HUDEP-2 (cell line): ENCODE measurements around the gene DDHD1.
"Not testable (repeated sequence)": the region's sequence is repeated elsewhere in the genome, so short reads cannot be mapped to it uniquely, and the experiment has no call there.

ENCODE experiments used
- DNase-seq, 76 experiments: peaks; one replicate each; lab custom pipeline; 2025; ENCODE audit not compliant: unreplicated experiment in 76 of 76; lab: John Stamatoyannopoulos, UW

DDHD1 gene

DNA sequence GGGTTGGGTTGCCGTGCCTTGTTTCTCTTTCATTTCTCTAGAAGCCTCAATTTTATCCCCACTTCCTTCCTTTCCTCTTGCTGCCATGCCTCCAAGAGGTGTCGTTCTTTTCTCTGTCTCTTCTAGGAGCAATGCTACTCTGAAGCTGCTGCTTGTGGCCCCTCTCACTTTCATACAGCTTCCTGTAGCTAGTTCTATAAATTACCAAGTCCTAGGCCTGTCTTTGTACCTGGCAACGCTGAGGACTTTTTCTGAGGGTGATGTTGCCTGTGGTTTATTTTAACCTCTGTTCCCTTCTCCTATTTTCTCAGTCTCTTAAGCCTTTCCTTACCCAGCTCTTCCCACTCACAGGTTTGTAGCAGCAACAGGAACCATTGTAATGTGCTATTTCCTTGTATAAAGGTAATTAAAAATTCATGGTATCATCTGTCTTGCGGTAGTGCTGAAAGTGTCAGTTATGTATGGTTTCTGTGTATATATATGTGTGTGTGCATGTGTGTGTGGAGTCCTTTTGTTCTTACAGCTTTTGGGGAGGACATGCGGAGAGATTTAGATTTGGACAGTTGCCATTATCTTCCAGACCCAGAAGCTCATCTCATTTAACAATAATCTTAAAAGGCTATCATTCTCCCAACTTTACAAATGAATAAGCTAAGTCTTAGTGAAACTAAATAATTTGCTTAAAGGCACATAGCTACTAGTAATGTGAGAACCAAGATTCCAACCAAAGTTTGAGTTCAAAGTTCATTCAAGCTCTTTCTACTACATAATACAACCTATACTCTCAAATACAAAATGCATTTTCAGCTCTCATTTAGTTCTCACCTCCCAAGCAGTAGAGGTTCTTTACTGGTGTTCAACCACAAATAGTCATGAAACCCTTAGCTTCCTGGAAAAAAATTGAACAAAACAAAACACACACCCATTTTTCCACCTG, 43.8 kb downstream of the DDHD1 start:
- DNase-seq = peak in 25 of 76 experiments; percentile 3 to 58 (median 24)

DNA sequence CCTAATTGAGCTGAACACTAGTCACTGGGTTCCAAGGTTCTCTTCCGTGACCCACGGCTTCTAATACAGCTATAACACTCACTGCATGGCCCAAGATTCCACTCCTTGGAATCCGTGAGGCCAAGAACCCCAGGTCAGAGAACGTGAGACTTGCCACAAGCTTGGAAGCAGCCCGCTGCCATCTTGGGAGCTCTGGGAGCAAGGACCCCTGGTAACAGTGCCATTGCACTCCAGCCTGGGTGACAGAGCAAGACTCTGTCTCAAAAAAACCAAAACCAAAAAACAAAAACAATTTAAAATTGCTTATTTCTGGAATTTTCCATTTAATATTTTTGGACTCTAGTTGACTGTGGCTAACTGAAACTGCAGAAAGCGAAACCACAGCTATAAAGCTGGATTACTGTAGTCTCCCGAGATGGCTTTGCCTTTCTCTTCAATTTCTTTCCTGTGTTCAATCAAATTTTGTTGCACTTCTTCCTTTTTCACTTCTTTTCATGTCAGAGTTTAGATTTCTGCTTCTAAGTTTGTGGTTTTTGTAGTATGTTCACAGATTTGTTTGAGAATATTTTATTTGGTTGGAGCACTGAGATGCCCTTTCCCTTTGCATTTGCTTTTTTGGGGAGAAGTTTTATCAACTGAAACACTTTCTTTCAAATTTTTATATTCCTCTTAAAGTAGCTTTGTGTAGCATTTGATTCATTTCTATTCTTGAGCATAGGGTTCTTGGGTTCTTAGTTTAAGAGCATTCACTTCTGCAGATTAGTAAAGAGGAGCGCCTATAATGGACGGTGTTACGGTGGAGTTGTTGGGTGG, 44.6 kb downstream of the DDHD1 start:
- DNase-seq = peak in 2 of 76 experiments; percentile 1 to 6

DNA sequence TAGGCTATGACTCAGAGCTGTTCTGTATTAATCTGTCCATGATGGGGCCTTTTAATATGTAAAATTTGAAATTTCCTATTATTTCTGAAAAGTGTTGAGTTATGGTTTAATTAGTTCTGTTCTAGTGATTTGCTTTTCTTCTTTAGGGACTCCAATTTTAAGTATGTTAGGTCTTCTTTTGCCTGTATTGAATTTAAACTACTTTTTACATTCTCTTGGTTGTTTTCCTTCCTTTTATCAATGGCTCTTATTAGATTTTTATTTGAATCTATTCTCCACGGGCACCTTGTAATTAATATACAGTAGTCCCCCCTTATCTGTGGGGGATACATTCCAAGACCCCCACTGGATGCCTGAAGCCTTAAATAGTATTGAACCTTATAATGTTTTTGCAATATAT, 46.4 kb downstream of the DDHD1 start:
- DNase-seq = no peak

GRCh38 chr14:53103636-53104340, 49.3 kb downstream of the DDHD1 start:
- no peak for DNase-seq

DNA sequence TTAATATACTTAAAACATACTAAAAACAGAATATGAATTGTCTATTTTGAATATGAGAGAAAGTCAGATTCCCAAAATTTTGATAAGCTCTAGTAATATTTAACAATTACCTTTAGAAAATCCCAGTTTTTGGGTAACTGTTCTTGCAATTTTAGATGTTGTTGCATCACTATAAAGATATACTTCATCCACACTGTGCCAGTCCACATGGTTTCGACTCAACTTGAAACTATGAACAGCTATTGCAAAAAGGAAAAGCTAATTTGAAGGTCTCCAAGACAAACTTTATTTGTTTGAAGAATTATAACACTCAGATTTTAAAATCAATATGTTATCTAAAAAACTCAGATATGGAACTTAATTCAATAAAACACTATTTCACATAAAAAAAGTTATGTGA, 59.9 kb downstream of the DDHD1 start:
- no peak for DNase-seq

DNA sequence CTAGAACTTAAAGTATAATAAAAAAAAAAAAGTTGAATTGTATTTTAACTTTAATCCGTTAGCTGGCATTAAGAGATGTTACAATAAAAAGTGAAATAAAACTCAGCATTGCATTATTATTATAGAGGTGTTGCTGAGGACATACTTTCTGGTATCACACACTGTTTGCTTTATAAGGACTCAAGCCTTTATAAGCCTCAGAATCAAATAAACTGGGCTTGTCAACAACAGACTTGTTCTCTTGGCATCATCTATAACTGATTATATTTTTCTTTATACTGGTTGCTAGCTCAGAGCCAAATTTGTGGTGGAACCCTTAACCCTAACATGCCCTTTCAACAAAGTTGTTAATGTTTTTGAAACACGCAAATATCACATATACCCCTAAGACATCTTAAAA, 62.3 kb downstream of the DDHD1 start:
- DNase-seq = no peak

DNA sequence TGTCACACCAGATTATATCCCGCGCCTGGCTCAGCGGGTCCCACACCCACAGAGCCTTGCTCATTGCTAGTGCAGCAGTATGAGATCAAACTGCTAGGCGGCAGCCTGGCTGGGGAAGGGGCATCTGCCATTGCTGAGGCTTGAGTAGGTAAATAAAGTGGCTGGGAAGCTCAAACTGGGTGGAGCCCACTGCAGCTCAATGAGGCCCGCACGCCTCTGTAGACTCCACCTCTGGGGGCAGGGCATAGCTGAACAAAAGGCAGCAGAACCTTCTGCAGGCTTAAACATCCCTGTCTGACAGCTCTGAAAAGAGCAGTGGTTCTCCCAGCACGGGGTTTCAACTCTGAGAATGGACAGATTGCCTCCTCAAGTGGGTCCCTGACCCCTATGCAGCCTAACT, 68.2 kb downstream of the DDHD1 start:
- DNase-seq = not testable (repeated sequence)

- DNase-seq = no peak
Measured at GRCh38 chr14:53064475-53064874, 88.6 kb downstream of the DDHD1 start.

DNA sequence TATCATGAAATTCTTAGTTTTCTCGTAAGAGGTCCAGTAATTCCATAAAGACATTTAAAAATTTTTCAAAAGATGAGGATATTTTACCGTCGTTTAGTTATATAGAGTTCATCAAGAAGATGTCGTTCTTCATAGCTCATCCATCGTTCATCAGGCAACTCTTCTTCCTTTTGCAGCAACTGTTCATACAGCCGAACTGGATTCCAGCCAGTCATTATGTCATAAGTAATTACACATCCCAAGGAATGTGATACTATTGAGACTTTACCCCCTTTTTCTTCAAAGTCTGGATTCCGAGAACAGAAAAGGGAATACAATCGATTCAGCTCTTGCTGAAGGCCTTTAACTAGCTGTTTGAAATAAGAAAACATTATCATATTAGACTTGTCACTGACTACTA, 90.3 kb downstream of the DDHD1 start:
- DNase-seq = no peak

- no peak for DNase-seq
Measured at GRCh38 chr14:53060046-53060445, 93.1 kb downstream of the DDHD1 start.

- DNase-seq = peak in 24 of 76 experiments; percentile 3 to 56 (median 26)
Measured at GRCh38 chr14:53055003-53055402, 98.1 kb downstream of the DDHD1 start.

GRCh38 chr14:53054457-53054856, 98.7 kb downstream of the DDHD1 start:
- no peak for DNase-seq

DNA sequence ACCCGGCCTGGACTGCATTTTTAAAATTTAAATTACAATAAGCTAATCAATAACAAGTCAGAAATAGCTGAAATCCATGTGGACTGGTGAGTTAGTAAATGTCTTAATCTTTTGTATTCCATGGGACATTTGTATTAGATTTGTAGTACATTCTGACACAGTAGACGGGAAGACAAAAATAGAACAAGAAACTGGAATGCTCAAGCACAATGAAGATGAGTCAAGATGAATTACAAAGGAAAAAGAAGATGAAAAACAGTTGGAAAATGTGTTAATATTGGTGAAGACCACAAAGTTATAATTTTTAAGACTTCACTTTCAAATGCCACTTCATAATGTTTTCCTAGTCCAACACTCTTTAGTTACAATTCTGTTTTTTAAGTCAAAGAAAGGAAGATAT, 104.5 kb downstream of the DDHD1 start:
- DNase-seq = no peak

GRCh38 chr14:53047307-53048069, 105.6 kb downstream of the DDHD1 start:
- no peak for DNase-seq

- no peak for DNase-seq
Measured at GRCh38 chr14:53044486-53044885, 108.6 kb downstream of the DDHD1 start.

DNA sequence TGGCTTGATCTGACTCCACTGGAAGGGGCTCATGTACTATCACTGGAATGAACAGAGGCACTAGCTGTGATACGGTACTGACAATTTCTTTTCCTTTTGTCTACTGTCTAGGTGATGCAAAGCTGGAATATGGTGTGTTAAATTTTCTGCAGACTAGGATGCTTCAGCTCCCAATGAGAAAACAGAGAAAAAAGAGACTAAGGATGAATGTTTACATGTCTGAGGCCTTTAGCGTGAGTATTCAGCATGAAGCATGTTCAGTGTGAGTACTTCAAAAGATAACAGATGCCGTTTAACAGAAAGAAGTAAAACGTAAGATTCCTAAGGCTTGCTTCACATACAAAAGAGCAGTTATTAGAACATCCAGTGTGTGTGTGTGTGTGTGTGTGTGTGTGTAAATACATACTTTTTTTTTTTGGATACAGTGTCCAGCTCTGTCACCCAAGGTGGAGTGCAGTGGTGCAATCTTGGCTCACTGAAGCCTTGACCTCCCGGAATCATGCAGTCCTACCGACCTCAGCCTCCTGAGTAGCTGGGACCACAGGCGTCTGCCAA, 110.0 kb downstream of the DDHD1 start:
- DNase-seq = no peak

GRCh38 chr14:53042480-53042879, 110.6 kb downstream of the DDHD1 start:
- no peak for DNase-seq

- no peak for DNase-seq
Measured at GRCh38 chr14:53041067-53041466, 112.1 kb downstream of the DDHD1 start.

- no peak for DNase-seq
Measured at GRCh38 chr14:53038629-53039028, 114.5 kb downstream of the DDHD1 start.

- no peak for DNase-seq
Measured at GRCh38 chr14:53037016-53037415, 116.1 kb downstream of the DDHD1 start.
